WTC11 (cell line): Measurements from ENCODE around the gene WTIP. TPM values are rescaled to one million over a fixed set of nuclear protein-coding genes. Genes with fewer than 3 reads are reported as not detected.

Experiments
- ATAC-seq: fragments of 200-7000 bp; cut with Tn5 transposase; 2 replicates; pipeline ENCODE4 v1.10.0; 2021; ENCODE audit warnings: mild to moderate bottlenecking, moderate library complexity
- CTCF ChIA-PET: fragments of 300-600 bp; sonication (Branson Sonifier 250); formaldehyde crosslinking; loops from one replicate; lab custom pipeline; 2021; ENCODE audit warnings: antibody characterized with exemption; lab: Charles Lee
- POLR2A ChIA-PET: fragments of 350-600 bp; sonication (Branson Sonifier 250); formaldehyde crosslinking; loops from one replicate; lab custom pipeline; 2021; ENCODE audit warnings: antibody characterized with exemption; lab: Charles Lee
- DNase-seq: peaks from one replicate; pipeline ENCODE4 v3.0.0; 2021; ENCODE audit warnings: low spot score
- H3K27ac Mint-ChIP-seq: 2 replicates; pipeline ENCODE4 v1.8.0; 2021; ENCODE audit warnings: mixed read lengths
- H3K27me3 Mint-ChIP-seq: 2 replicates; pipeline ENCODE4 v1.8.0; 2021; ENCODE audit warnings: low read depth, mild to moderate bottlenecking, moderate library complexity, mixed read lengths
- H3K36me3 Mint-ChIP-seq: 2 replicates; pipeline ENCODE4 v1.8.0; 2021; ENCODE audit warnings: mixed read lengths
- H3K4me1 Mint-ChIP-seq: 2 replicates; pipeline ENCODE4 v1.8.0; 2022; ENCODE audit warnings: mixed read lengths
- H3K4me3 Mint-ChIP-seq: 2 replicates; pipeline ENCODE4 v1.8.0; 2021; ENCODE audit warnings: mild to moderate bottlenecking, moderate library complexity, mixed read lengths
- H3K9me3 Mint-ChIP-seq: 2 replicates; pipeline ENCODE4 v1.8.0; 2021; ENCODE audit warnings: mixed read lengths
- CREM ChIP-seq: sonication (generic); formaldehyde crosslinking; IDR thresholded peaks from 2 replicates; pipeline ENCODE4 v1.8.1; 2022; ENCODE audit warnings: mild to moderate bottlenecking, missing genetic modification reagents, moderate library complexity
- NFE2L1 ChIP-seq: sonication (generic); formaldehyde crosslinking; IDR thresholded peaks from 2 replicates; pipeline ENCODE4 v1.8.1; 2023; ENCODE audit warnings: missing genetic modification reagents
- NR1H2 ChIP-seq: sonication (generic); formaldehyde crosslinking; IDR thresholded peaks from 2 replicates; pipeline ENCODE4 v1.9.0; 2021; ENCODE audit warnings: mild to moderate bottlenecking, moderate library complexity, missing genetic modification reagents
- TCF7 ChIP-seq: sonication (generic); formaldehyde crosslinking; IDR thresholded peaks from 2 replicates; pipeline ENCODE4 v1.8.0; 2022; ENCODE audit warnings: mild to moderate bottlenecking, low read depth, missing genetic modification reagents, moderate library complexity
- TEAD4 ChIP-seq: sonication (generic); formaldehyde crosslinking; IDR thresholded peaks from 2 replicates; pipeline ENCODE4 v1.8.0; 2022; ENCODE audit warnings: mild to moderate bottlenecking, missing genetic modification reagents
- ZBTB21 ChIP-seq: sonication (generic); formaldehyde crosslinking; IDR thresholded peaks from 2 replicates; pipeline ENCODE4 v1.8.1; 2023; ENCODE audit warnings: mild to moderate bottlenecking, missing genetic modification reagents, borderline replicate concordance
- ZNF263 ChIP-seq: sonication (generic); formaldehyde crosslinking; IDR thresholded peaks from 2 replicates; pipeline ENCODE4 v1.8.1; 2022; ENCODE audit warnings: low read depth, mild to moderate bottlenecking, moderate library complexity, missing genetic modification reagents
- ZNF671 ChIP-seq: fragments of 250-450 bp; sonication (Bioruptor Pico); IDR thresholded peaks from 2 replicates; pipeline ENCODE4 v1.8.0; 2021; ENCODE audit warnings: mild to moderate bottlenecking
- total RNA-seq: library from RNA; stranded (reverse); gene quantifications from 3 replicates; pipeline ENCODE4 v1.2.3, GENCODE V29; 2021
- TF ChIP-seq, protein P1 (sequence below): sonication (generic); formaldehyde crosslinking; IDR thresholded peaks from 2 replicates; pipeline ENCODE4 v1.8.0; 2023; ENCODE audit warnings: missing genetic modification reagents, mild to moderate bottlenecking, borderline replicate concordance
- TF ChIP-seq, protein P2 (sequence below): sonication (generic); formaldehyde crosslinking; IDR thresholded peaks from 2 replicates; pipeline ENCODE4 v1.8.0; 2022; ENCODE audit warnings: mild to moderate bottlenecking, missing genetic modification reagents
- TF ChIP-seq, protein P3 (sequence below): sonication (generic); formaldehyde crosslinking; IDR thresholded peaks from 2 replicates; pipeline ENCODE4 v1.8.1; 2023; ENCODE audit warnings: mild to moderate bottlenecking, missing genetic modification reagents
- TF ChIP-seq, protein P4 (sequence below): sonication (generic); formaldehyde crosslinking; IDR thresholded peaks from 2 replicates; pipeline ENCODE4 v1.8.1; 2022; ENCODE audit warnings: missing genetic modification reagents, borderline replicate concordance
- TF ChIP-seq, protein P5 (sequence below): sonication (generic); formaldehyde crosslinking; conservative IDR thresholded peaks from 2 replicates; pipeline ENCODE4 v1.8.1; 2022; ENCODE audit warnings: mild to moderate bottlenecking, missing genetic modification reagents
- TF ChIP-seq, protein P6 (sequence below): sonication (generic); formaldehyde crosslinking; conservative IDR thresholded peaks from 2 replicates; pipeline ENCODE4 v1.8.1; 2023; ENCODE audit warnings: mild to moderate bottlenecking, low read depth, missing genetic modification reagents, moderate library complexity
- TF ChIP-seq, protein P7 (sequence below): sonication (generic); formaldehyde crosslinking; IDR thresholded peaks from 2 replicates; pipeline ENCODE4 v1.8.0; 2022; ENCODE audit warnings: mild to moderate bottlenecking, missing genetic modification reagents

Gene WTIP
- total RNA-seq, 1 experiment from 2014 or later = 14.3 TPM

DNA sequence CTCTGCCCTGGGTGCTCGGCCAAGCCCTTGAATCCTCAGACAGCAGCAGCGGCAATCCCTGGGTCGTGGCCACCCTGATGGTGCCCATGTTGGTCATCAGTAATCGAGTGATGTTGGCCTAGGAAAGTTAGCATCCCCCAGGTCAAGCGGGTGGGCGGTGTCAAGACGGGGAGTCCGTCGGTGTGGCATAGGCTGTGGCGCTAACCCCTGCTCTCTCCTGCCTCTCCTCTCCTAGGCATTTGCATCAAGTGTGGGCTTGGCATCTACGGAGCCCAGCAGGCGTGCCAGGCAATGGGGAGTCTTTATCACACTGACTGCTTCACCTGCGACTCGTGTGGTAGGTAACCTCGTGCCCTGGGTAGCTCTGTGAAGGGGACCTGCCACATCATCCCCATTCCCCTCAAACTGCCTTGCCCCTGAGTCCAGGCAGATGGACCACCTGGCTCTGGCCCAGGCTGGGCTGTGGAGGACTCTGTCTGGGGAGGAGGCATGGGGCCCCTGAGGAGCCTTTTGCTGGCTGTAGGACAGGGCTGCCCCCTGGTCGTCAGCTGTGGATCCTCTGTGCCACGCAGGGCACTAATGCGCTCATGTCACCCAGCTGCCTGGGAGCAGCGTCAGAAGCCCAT, 8.7 kb downstream of the WTIP start:
- ChIA-PET POLR2A (interaction anchor here (1.4 kb wide), 1 partner anchor 10 kb away, joined by 5 read pairs; no protein-coding TSS in a partner anchor), CTCF (interaction anchor here (0.6 to 0.9 kb wide), 2 partner anchors 65 to 221 kb away, joined by 3 read pairs; no protein-coding TSS in a partner anchor)
- Mint-ChIP-seq H3K4me3 (no peak overlapping the region), H3K36me3 (peaks cover 13% of the 10 kb centered on the region), H3K4me1 (0 out of 2 replicates have a peak, but pooled peaks cover 2% of the 10 kb centered on the region), H3K9me3 (no peaks in the 10 kb centered on the region), H3K27ac (no peak overlapping the region), H3K27me3 (no peaks in the 10 kb centered on the region; the same call in 1 of the 2 replicates)
- peak; percentile 6 for DNase-seq
- ATAC-seq = no peak
- no peak for TF ChIP-seq NFE2L1 (CRISPR knock-in tag)
- TF ChIP-seq, protein P1, sequence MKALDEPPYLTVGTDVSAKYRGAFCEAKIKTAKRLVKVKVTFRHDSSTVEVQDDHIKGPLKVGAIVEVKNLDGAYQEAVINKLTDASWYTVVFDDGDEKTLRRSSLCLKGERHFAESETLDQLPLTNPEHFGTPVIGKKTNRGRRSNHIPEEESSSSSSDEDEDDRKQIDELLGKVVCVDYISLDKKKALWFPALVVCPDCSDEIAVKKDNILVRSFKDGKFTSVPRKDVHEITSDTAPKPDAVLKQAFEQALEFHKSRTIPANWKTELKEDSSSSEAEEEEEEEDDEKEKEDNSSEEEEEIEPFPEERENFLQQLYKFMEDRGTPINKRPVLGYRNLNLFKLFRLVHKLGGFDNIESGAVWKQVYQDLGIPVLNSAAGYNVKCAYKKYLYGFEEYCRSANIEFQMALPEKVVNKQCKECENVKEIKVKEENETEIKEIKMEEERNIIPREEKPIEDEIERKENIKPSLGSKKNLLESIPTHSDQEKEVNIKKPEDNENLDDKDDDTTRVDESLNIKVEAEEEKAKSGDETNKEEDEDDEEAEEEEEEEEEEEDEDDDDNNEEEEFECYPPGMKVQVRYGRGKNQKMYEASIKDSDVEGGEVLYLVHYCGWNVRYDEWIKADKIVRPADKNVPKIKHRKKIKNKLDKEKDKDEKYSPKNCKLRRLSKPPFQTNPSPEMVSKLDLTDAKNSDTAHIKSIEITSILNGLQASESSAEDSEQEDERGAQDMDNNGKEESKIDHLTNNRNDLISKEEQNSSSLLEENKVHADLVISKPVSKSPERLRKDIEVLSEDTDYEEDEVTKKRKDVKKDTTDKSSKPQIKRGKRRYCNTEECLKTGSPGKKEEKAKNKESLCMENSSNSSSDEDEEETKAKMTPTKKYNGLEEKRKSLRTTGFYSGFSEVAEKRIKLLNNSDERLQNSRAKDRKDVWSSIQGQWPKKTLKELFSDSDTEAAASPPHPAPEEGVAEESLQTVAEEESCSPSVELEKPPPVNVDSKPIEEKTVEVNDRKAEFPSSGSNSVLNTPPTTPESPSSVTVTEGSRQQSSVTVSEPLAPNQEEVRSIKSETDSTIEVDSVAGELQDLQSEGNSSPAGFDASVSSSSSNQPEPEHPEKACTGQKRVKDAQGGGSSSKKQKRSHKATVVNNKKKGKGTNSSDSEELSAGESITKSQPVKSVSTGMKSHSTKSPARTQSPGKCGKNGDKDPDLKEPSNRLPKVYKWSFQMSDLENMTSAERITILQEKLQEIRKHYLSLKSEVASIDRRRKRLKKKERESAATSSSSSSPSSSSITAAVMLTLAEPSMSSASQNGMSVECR (CRISPR knock-in tag) = no peak
- TF ChIP-seq CREM = no peak
- TF ChIP-seq, protein P2, sequence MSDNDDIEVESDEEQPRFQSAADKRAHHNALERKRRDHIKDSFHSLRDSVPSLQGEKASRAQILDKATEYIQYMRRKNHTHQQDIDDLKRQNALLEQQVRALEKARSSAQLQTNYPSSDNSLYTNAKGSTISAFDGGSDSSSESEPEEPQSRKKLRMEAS = no peak
- TF ChIP-seq, protein P3, sequence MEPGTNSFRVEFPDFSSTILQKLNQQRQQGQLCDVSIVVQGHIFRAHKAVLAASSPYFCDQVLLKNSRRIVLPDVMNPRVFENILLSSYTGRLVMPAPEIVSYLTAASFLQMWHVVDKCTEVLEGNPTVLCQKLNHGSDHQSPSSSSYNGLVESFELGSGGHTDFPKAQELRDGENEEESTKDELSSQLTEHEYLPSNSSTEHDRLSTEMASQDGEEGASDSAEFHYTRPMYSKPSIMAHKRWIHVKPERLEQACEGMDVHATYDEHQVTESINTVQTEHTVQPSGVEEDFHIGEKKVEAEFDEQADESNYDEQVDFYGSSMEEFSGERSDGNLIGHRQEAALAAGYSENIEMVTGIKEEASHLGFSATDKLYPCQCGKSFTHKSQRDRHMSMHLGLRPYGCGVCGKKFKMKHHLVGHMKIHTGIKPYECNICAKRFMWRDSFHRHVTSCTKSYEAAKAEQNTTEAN (CRISPR knock-in tag) = no peak
- TF ChIP-seq, protein P4, sequence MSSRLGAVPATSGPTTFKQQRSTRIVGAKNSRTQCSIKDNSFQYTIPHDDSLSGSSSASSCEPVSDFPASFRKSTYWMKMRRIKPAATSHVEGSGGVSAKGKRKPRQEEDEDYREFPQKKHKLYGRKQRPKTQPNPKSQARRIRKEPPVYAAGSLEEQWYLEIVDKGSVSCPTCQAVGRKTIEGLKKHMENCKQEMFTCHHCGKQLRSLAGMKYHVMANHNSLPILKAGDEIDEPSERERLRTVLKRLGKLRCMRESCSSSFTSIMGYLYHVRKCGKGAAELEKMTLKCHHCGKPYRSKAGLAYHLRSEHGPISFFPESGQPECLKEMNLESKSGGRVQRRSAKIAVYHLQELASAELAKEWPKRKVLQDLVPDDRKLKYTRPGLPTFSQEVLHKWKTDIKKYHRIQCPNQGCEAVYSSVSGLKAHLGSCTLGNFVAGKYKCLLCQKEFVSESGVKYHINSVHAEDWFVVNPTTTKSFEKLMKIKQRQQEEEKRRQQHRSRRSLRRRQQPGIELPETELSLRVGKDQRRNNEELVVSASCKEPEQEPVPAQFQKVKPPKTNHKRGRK (CRISPR knock-in tag) = no peak
- no peak for TF ChIP-seq TEAD4 (CRISPR knock-in tag)
- TF ChIP-seq, protein P5, sequence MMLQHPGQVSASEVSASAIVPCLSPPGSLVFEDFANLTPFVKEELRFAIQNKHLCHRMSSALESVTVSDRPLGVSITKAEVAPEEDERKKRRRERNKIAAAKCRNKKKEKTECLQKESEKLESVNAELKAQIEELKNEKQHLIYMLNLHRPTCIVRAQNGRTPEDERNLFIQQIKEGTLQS (CRISPR knock-in tag) = no peak
- no peak for TF ChIP-seq NR1H2 (CRISPR knock-in tag)
- TF ChIP-seq, protein P6, sequence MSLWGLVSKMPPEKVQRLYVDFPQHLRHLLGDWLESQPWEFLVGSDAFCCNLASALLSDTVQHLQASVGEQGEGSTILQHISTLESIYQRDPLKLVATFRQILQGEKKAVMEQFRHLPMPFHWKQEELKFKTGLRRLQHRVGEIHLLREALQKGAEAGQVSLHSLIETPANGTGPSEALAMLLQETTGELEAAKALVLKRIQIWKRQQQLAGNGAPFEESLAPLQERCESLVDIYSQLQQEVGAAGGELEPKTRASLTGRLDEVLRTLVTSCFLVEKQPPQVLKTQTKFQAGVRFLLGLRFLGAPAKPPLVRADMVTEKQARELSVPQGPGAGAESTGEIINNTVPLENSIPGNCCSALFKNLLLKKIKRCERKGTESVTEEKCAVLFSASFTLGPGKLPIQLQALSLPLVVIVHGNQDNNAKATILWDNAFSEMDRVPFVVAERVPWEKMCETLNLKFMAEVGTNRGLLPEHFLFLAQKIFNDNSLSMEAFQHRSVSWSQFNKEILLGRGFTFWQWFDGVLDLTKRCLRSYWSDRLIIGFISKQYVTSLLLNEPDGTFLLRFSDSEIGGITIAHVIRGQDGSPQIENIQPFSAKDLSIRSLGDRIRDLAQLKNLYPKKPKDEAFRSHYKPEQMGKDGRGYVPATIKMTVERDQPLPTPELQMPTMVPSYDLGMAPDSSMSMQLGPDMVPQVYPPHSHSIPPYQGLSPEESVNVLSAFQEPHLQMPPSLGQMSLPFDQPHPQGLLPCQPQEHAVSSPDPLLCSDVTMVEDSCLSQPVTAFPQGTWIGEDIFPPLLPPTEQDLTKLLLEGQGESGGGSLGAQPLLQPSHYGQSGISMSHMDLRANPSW = no peak
- no peak for TF ChIP-seq ZBTB21 (CRISPR knock-in tag)
- TF ChIP-seq, protein P7, sequence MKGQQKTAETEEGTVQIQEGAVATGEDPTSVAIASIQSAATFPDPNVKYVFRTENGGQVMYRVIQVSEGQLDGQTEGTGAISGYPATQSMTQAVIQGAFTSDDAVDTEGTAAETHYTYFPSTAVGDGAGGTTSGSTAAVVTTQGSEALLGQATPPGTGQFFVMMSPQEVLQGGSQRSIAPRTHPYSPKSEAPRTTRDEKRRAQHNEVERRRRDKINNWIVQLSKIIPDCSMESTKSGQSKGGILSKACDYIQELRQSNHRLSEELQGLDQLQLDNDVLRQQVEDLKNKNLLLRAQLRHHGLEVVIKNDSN = no peak
- no peak for TF ChIP-seq TCF7 (CRISPR knock-in tag)
- TF ChIP-seq ZNF263 = no peak
- no peak for TF ChIP-seq ZNF671
